H9 (cell line): ENCODE data around the gene GLDC. TPM values are rescaled to one million over a fixed set of nuclear protein-coding genes. Genes with fewer than 3 reads are reported as not detected.
"Not testable (repeated sequence)": the region's sequence is repeated elsewhere in the genome, so short reads cannot be mapped to it uniquely, and the experiment has no call there.

Source experiments
- DNase-seq: peaks from one replicate; pipeline ENCODE4 v3.0.0-alpha.2; 2017
- H2AFZ ChIP-seq: one replicate; pipeline ENCODE4 v1.6.1; 2013; ENCODE audit warnings: mild to moderate bottlenecking, low read length, control low read depth, moderate library complexity
- H2AK5ac ChIP-seq: 2 replicates; pipeline ENCODE4 v1.6.1; 2013; ENCODE audit warnings: low read length, control low read depth, mixed read lengths; ENCODE audit not compliant: insufficient read length
- H2BK120ac ChIP-seq: one replicate; pipeline ENCODE4 v1.6.1; 2013; ENCODE audit warnings: low read depth, mild to moderate bottlenecking, low read length, control low read depth, inconsistent platforms; ENCODE audit not compliant: poor library complexity, severe bottlenecking
- H2BK12ac ChIP-seq: 2 replicates; pipeline ENCODE4 v1.6.1; 2013; ENCODE audit warnings: low read length, control low read depth, mixed read lengths, low read depth; ENCODE audit not compliant: insufficient read length
- H2BK15ac ChIP-seq: 2 replicates; pipeline ENCODE4 v1.6.1; 2013; ENCODE audit warnings: low read depth, low read length, control low read depth
- H2BK20ac ChIP-seq: one replicate; pipeline ENCODE4 v1.6.1; 2013; ENCODE audit warnings: low read depth, mild to moderate bottlenecking, low read length, control low read depth, inconsistent platforms; ENCODE audit not compliant: poor library complexity, severe bottlenecking
- H2BK5ac ChIP-seq: 2 replicates; pipeline ENCODE4 v1.6.1; 2013; ENCODE audit warnings: low read length, control low read depth, mixed read lengths; ENCODE audit not compliant: insufficient read length
- H3K14ac ChIP-seq: 2 replicates; pipeline ENCODE4 v1.6.1; 2013; ENCODE audit warnings: low read length, control low read depth; ENCODE audit not compliant: insufficient read depth
- H3K18ac ChIP-seq: 2 replicates; pipeline ENCODE4 v1.6.1; 2013; ENCODE audit warnings: low read depth, mild to moderate bottlenecking, mixed read lengths, low read length, control low read depth; ENCODE audit not compliant: insufficient read length
- H3K23ac ChIP-seq: 2 replicates; pipeline ENCODE4 v1.6.1; 2013; ENCODE audit warnings: low read length, control low read depth, mixed read lengths, low read depth; ENCODE audit not compliant: insufficient read length
- H3K23me2 ChIP-seq: 2 replicates; pipeline ENCODE4 v1.6.1; 2013; ENCODE audit warnings: low read depth, mild to moderate bottlenecking, mixed read lengths, low read length, control low read depth; ENCODE audit not compliant: insufficient read length, poor library complexity, severe bottlenecking
- H3K27ac ChIP-seq: 2 replicates; pipeline ENCODE4 v1.5.1; 2013; ENCODE audit warnings: low read length, control low read depth, mixed read lengths, low read depth; ENCODE audit not compliant: insufficient read length
- H3K27me3 ChIP-seq: 2 replicates; pipeline ENCODE4 v1.6.1; 2013; ENCODE audit warnings: low read length, control low read depth, inconsistent platforms; ENCODE audit not compliant: insufficient read depth
- H3K4ac ChIP-seq: 2 replicates; pipeline ENCODE4 v1.6.1; 2013; ENCODE audit warnings: low read depth, mild to moderate bottlenecking, control low read depth, inconsistent platforms, low read length, moderate library complexity
- H3K4me1 ChIP-seq: 2 replicates; pipeline ENCODE4 v1.6.1; 2013; ENCODE audit warnings: low read length, control low read depth, inconsistent platforms; ENCODE audit not compliant: insufficient read depth
- H3K4me2 ChIP-seq: 2 replicates; pipeline ENCODE4 v1.6.1; 2013; ENCODE audit warnings: low read length, control low read depth, mixed read lengths; ENCODE audit not compliant: insufficient read length, insufficient read depth
- H3K56ac ChIP-seq: 2 replicates; pipeline ENCODE4 v1.6.1; 2013; ENCODE audit warnings: low read depth, mild to moderate bottlenecking, mixed read lengths, low read length, control low read depth; ENCODE audit not compliant: insufficient read length
- H3K79me1 ChIP-seq: 2 replicates; pipeline ENCODE4 v1.6.1; 2013; ENCODE audit warnings: low read depth, mild to moderate bottlenecking, moderate library complexity, low read length, control low read depth, inconsistent platforms; ENCODE audit not compliant: insufficient read depth, poor library complexity, severe bottlenecking
- H3K79me2 ChIP-seq: 2 replicates; pipeline ENCODE4 v1.6.1; 2013; ENCODE audit warnings: low read length, control low read depth, inconsistent platforms; ENCODE audit not compliant: insufficient read depth
- H3K9ac ChIP-seq: 2 replicates; pipeline ENCODE4 v1.6.1; 2013; ENCODE audit warnings: low read length, control low read depth, mixed read lengths; ENCODE audit not compliant: insufficient read length; ENCODE audit errors: extremely low read depth
- H3K9me3 ChIP-seq: one replicate; pipeline ENCODE4 v1.6.1; 2013; ENCODE audit warnings: low read depth, low read length, inconsistent platforms; ENCODE audit not compliant: control insufficient read depth
- H3T11ph ChIP-seq: one replicate; pipeline ENCODE4 v1.6.1; 2013; ENCODE audit warnings: mild to moderate bottlenecking, low read length, control low read depth, inconsistent platforms
- H4K20me1 ChIP-seq: one replicate; pipeline ENCODE4 v1.6.1; 2013; ENCODE audit not compliant: control insufficient read depth, insufficient read length, insufficient read depth
- H4K5ac ChIP-seq: 2 replicates; pipeline ENCODE4 v1.6.1; 2013; ENCODE audit warnings: low read depth, mild to moderate bottlenecking, mixed read lengths, low read length, control low read depth; ENCODE audit not compliant: insufficient read length
- H4K8ac ChIP-seq: replicated peaks from 2 replicates; pipeline ENCODE4 v1.6.1; 2013; ENCODE audit warnings: low read length, control low read depth, mixed read lengths, low read depth; ENCODE audit not compliant: insufficient read length
- H4K91ac ChIP-seq: 2 replicates; pipeline ENCODE4 v1.6.1; 2013; ENCODE audit warnings: low read depth, mild to moderate bottlenecking, moderate library complexity, mixed read lengths, low read length, control low read depth; ENCODE audit not compliant: insufficient read length
- H3K27ac Mint-ChIP-seq, 3 experiments: 2 replicates in 2 of 3; 3 replicates in 1 of 3; pipeline ENCODE4 v1.8.0; 2020 to 2021; ENCODE audit warnings: mixed read lengths in 3 of 3, mild to moderate bottlenecking in 1 of 3, moderate library complexity in 1 of 3
- H3K27me3 Mint-ChIP-seq: 2 replicates; pipeline ENCODE4 v1.8.0; 2021; ENCODE audit warnings: low read depth, mild to moderate bottlenecking, moderate library complexity, mixed read lengths
- H3K36me3 Mint-ChIP-seq, 3 experiments: 2 replicates in 2 of 3; 3 replicates in 1 of 3; pipeline ENCODE4 v1.8.0; 2020 to 2021; ENCODE audit warnings: low read depth in 3 of 3, mixed read lengths in 3 of 3; ENCODE audit not compliant: insufficient read depth in 1 of 3
- H3K4me1 Mint-ChIP-seq, 2 experiments: 2 replicates each; pipeline ENCODE4 v1.8.0; 2020; ENCODE audit warnings: mixed read lengths in 2 of 2
- H3K4me3 Mint-ChIP-seq, 2 experiments: 2 replicates in 1 of 2; 3 replicates in 1 of 2; pipeline ENCODE4 v1.8.0; 2020 to 2021; ENCODE audit warnings: mild to moderate bottlenecking in 2 of 2, mixed read lengths in 2 of 2, moderate library complexity in 1 of 2
- H3K9me3 Mint-ChIP-seq, 2 experiments: 2 replicates in 1 of 2; 3 replicates in 1 of 2; pipeline ENCODE4 v1.8.0; 2020; ENCODE audit warnings: mild to moderate bottlenecking in 2 of 2, mixed read lengths in 2 of 2, moderate library complexity in 1 of 2
- CTCF ChIP-seq: fragments of 200-600 bp; sonication (generic); conservative IDR thresholded peaks from 3 replicates; pipeline ENCODE4 v1.8.0; 2021; ENCODE audit warnings: antibody characterized with exemption, mild to moderate bottlenecking
- WGBS: extraction: QIAGEN DNeasy Blood & Tissue Kit; methylation state at CpG from one replicate; pipeline ENCODE4 v1.1.7; 2013; ENCODE audit warnings: missing lambda C conversion rate, low lambda C conversion rate, mixed read lengths; ENCODE audit not compliant: insufficient read length; ENCODE audit errors: extremely low coverage; 5-methylcytosine and 5-hydroxymethylcytosine counted together
- total RNA-seq: library from RNA; stranded (reverse); gene quantifications from 2 replicates; pipeline ENCODE4 v1.2.1, GENCODE V29; 2021

The GLDC gene
- total RNA-seq, 1 experiment from 2014 or later, result 74.4 TPM

GRCh38 chr9:6646293-6646636, 736 bp upstream of the GLDC start:
- H2BK120ac ChIP-seq, result no peak overlapping the region
- H3K27me3 ChIP-seq, result no peaks in the 10 kb centered on the region
- WGBS, result no CpG with 5 or more reads among the region's 12 CpGs
- Mint-ChIP-seq H3K9me3 (no peaks in the 10 kb centered on the region), H3K36me3 (peaks cover 19 to 37% (median 29%) of the 10 kb centered on the region in 3 experiments), H3K4me3 (peak overlapping the region; percentile 83 to 95), H3K27ac (peak overlapping the region in 2 of 3 experiments; percentile 12 to 75; a peak in 3 of 7 replicates), H3K27me3 (peaks cover 11% of the 10 kb centered on the region), H3K4me1 (peaks cover 38 to 44% of the 10 kb centered on the region in 2 experiments)
- H2BK15ac ChIP-seq, result no peak overlapping the region
- no peak overlapping the region for H3K4ac ChIP-seq
- peak overlapping the region; percentile 81 for H3K14ac ChIP-seq
- H2BK12ac ChIP-seq, result no peak overlapping the region
- H3K9me3 ChIP-seq, result no peaks in the 10 kb centered on the region
- TF ChIP-seq CTCF, result no peak
- H2AK5ac ChIP-seq, result no peak overlapping the region
- no peak overlapping the region for H3K56ac ChIP-seq
- H3K23me2 ChIP-seq, result peaks cover 15% of the 10 kb centered on the region
- H3K79me1 ChIP-seq, result peaks cover 7% of the 10 kb centered on the region
- no peak overlapping the region for H2BK20ac ChIP-seq
- no peak overlapping the region for H3K27ac ChIP-seq
- H2AFZ ChIP-seq, result no peak overlapping the region
- peaks cover 32% of the 10 kb centered on the region; the same call in 1 of the 2 replicates for H3K79me2 ChIP-seq
- peak overlapping the region; percentile 85 for H3K9ac ChIP-seq
- peak; percentile 30 for DNase-seq
- H3K18ac ChIP-seq, result peak overlapping the region; percentile 81
- no peak overlapping the region for H3T11ph ChIP-seq
- no peak overlapping the region for H3K23ac ChIP-seq
- H3K4me1 ChIP-seq, result peaks cover 10% of the 10 kb centered on the region
- H4K91ac ChIP-seq, result no peak overlapping the region
- H4K8ac ChIP-seq, result no peak overlapping the region
- no peaks in the 10 kb centered on the region for H4K20me1 ChIP-seq
- no peak overlapping the region for H2BK5ac ChIP-seq
- H4K5ac ChIP-seq, result peak overlapping the region; percentile 75
- H3K4me2 ChIP-seq, result peak overlapping the region; percentile 59

GRCh38 chr9:6645105-6645354, 499 bp downstream of the GLDC start:
- H2AFZ ChIP-seq, H3T11ph ChIP-seq, H3K4me1 ChIP-seq, H3K27ac Mint-ChIP-seq, H3K23ac ChIP-seq, H2AK5ac ChIP-seq, H2BK5ac ChIP-seq, H3K9me3 Mint-ChIP-seq, H3K9me3 ChIP-seq, H4K5ac ChIP-seq, H4K8ac ChIP-seq, H2BK12ac ChIP-seq, H3K27ac ChIP-seq, H2BK120ac ChIP-seq, H3K56ac ChIP-seq, H2BK15ac ChIP-seq, H4K20me1 ChIP-seq, H4K91ac ChIP-seq, H3K27me3 ChIP-seq, H3K18ac ChIP-seq, H3K4ac ChIP-seq, H2BK20ac ChIP-seq, H3K79me1 ChIP-seq: not testable (repeated sequence)
- Mint-ChIP-seq H3K27me3 (peaks cover 11% of the 10 kb centered on the region), H3K4me1 (peaks cover 49 to 50% of the 10 kb centered on the region in 2 experiments), H3K36me3 (peaks cover 12 to 34% (median 27%) of the 10 kb centered on the region in 3 experiments; a peak in 6 of 7 replicates), H3K4me3 (peak overlapping the region; percentile 83 to 91)
- peaks cover 15% of the 10 kb centered on the region for H3K23me2 ChIP-seq
- H3K79me2 ChIP-seq, result peaks cover 36% of the 10 kb centered on the region; the same call in 1 of the 2 replicates
- H3K14ac ChIP-seq, result peak overlapping the region; percentile 51; the same call in 1 of the 2 replicates
- no CpG with 5 or more reads among the region's 24 CpGs for WGBS
- peak overlapping the region; percentile 59 for H3K4me2 ChIP-seq
- peak overlapping the region; percentile 69 for H3K9ac ChIP-seq
- peak; percentile 31 for DNase-seq
